Measurements from ENCODE around the gene NMRK2. TPM values are rescaled to one million over a fixed set of nuclear protein-coding genes. Genes with fewer than 3 reads are reported as not detected.

Gene NMRK2
- total RNA-seq, 1 donor from 2014 or later, result not detected

DNA sequence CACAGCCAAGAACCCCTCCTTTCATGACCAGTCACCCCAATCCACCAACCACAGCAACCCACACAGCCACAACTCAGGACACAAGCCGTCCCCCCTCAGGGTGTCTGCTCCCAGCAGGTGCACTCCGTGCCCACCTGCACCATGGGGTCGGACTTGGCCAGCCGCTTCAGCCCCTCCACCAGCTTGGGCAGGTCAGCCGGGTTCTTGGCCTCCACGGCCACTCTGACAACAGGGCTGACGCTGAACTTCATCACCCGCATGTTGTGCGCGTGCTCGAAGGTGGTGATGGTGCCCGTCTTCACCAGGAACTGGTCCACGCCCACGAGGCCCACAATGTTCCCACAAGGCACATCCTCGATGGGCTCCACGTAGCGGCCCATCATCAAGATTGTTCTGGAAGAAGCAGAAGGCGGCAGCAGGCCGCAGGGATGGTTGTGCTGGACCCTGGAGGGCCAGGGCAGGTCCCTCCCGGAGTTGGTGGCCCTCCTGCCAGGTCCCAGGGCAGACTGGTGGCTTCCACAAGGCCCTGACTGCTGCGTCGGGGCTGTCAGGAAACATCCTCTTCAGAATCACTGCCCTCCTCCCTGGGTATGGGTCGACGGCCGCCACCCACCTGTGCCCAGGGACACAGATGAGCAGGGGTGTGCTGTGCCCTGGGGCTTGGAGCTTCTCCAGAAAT lies 46.9 kb downstream of the NMRK2 start:
- TF ChIP-seq POLR2A (IDR thresholded peaks at IDR 0.05) (no peak), POLR2AphosphoS5 (IDR thresholded peaks at IDR 0.05; ENCODE audit: insufficient read depth in 1 of 2, low read depth in 1 of 2) (peak in 1 of 2 donors; percentile 40)
- TF ChIP-seq, protein P1, sequence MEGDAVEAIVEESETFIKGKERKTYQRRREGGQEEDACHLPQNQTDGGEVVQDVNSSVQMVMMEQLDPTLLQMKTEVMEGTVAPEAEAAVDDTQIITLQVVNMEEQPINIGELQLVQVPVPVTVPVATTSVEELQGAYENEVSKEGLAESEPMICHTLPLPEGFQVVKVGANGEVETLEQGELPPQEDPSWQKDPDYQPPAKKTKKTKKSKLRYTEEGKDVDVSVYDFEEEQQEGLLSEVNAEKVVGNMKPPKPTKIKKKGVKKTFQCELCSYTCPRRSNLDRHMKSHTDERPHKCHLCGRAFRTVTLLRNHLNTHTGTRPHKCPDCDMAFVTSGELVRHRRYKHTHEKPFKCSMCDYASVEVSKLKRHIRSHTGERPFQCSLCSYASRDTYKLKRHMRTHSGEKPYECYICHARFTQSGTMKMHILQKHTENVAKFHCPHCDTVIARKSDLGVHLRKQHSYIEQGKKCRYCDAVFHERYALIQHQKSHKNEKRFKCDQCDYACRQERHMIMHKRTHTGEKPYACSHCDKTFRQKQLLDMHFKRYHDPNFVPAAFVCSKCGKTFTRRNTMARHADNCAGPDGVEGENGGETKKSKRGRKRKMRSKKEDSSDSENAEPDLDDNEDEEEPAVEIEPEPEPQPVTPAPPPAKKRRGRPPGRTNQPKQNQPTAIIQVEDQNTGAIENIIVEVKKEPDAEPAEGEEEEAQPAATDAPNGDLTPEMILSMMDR (IDR thresholded peaks at IDR 0.05), result no peak
- Histone ChIP-seq H3K27ac (no peak overlapping the region), H3K27me3 (no peaks in the 10 kb centered on the region), H3K4me3 (no peak overlapping the region), H3K4me1 (peaks cover 20% of the 10 kb centered on the region), H3K9me3 (no peaks in the 10 kb centered on the region), H3K36me3 (peaks cover 3 to 90% of the 10 kb centered on the region in 2 donors)
- no peak for DNase-seq (ENCODE audit: extremely low spot score in 2 of 2)
- intact Hi-C loops (cut with DNase I), result loop anchor here (10.0 kb wide), 1 partner anchor 225 kb away; no protein-coding TSS in a partner anchor

DNA sequence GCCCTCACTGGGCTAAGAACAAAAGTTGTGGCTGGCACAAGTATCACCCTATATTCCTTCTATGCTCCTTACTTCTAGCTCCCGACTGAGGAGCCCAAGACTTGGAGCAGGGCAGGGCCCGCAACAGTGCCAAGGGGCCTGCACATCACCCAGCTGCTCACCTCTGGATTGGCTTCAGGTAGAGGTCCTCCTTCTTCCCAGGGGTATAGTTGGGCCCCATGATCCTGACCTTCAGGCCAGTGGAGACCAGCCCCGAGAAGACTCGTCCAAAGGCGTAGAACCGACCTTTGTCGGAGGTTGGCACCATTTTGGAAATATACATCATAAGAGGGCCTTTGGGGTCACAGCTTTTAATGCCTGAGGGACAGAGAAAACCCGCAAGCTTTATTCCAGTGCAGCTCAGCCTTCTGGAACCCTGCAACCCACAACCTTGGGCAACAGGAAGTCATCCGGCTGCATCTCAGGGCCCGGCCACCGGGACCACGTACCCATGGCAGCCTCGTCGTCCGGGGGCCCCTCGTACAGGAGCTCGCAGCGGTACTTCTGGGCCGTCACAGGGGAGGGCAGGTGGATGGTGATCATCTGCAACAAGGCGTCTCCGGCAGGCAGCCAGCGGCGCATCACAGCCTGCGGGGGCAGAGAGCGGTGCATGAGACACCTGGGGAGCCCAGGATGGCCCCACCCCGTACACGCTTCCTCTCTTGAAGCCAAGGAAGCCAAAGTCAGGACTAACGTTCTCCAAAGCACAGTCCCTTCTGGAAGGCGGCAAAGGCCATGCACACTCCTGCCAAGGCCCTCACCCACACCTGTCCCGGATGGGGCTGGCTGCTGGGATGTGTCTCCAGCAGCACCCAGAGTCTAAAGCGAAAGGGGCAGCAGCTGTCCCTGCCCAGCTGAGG lies 47.7 kb downstream of the NMRK2 start:
- intact Hi-C loops (cut with DNase I), result loop anchor here (10.0 kb wide), 1 partner anchor 224 kb away; no protein-coding TSS in a partner anchor
- Histone ChIP-seq H3K27ac (no peak overlapping the region), H3K9me3 (no peaks in the 10 kb centered on the region), H3K36me3 (peaks cover 3 to 88% of the 10 kb centered on the region in 2 donors), H3K27me3 (no peaks in the 10 kb centered on the region), H3K4me1 (peaks cover 21% of the 10 kb centered on the region), H3K4me3 (no peak overlapping the region)
- TF ChIP-seq POLR2A (IDR thresholded peaks at IDR 0.05), result no peak
- TF ChIP-seq POLR2AphosphoS5 (IDR thresholded peaks at IDR 0.05; ENCODE audit: insufficient read depth in 1 of 2, low read depth in 1 of 2), result no peak
- TF ChIP-seq, protein P1 (IDR thresholded peaks at IDR 0.05), result no peak
- peak in 1 of 2 donors; percentile 87 for DNase-seq (ENCODE audit: extremely low spot score in 2 of 2)

DNA sequence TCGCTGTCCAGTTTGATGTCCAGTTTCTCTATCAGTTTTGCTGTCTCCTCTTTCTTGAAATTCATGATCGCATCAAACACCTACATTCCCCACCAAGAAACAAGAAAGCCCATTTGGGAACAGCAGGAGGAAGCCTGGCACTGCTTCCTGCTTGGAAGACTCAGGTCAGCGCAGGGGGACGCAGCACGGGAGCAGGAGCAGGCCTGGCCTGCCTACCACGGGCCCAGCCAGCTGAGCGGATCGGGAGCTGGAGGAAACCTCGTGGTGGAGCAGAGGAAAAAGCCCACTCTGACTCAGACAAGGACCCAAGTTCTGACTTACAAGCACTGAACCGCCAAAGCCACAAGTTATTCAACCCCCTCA lies 48.5 kb downstream of the NMRK2 start:
- intact Hi-C loops (cut with DNase I), result loop anchor here (10.0 kb wide), 1 partner anchor 223 kb away; no protein-coding TSS in a partner anchor
- TF ChIP-seq, protein P1 (IDR thresholded peaks at IDR 0.05), result no peak
- TF ChIP-seq POLR2A (IDR thresholded peaks at IDR 0.05) (no peak), POLR2AphosphoS5 (IDR thresholded peaks at IDR 0.05; ENCODE audit: insufficient read depth in 1 of 2, low read depth in 1 of 2) (no peak)
- Histone ChIP-seq H3K36me3 (peaks cover 3 to 81% of the 10 kb centered on the region in 2 donors), H3K27ac (no peak overlapping the region), H3K4me1 (peaks cover 29% of the 10 kb centered on the region), H3K27me3 (no peaks in the 10 kb centered on the region), H3K4me3 (no peak overlapping the region), H3K9me3 (no peaks in the 10 kb centered on the region)
- no peak for DNase-seq (ENCODE audit: extremely low spot score in 2 of 2)

DNA sequence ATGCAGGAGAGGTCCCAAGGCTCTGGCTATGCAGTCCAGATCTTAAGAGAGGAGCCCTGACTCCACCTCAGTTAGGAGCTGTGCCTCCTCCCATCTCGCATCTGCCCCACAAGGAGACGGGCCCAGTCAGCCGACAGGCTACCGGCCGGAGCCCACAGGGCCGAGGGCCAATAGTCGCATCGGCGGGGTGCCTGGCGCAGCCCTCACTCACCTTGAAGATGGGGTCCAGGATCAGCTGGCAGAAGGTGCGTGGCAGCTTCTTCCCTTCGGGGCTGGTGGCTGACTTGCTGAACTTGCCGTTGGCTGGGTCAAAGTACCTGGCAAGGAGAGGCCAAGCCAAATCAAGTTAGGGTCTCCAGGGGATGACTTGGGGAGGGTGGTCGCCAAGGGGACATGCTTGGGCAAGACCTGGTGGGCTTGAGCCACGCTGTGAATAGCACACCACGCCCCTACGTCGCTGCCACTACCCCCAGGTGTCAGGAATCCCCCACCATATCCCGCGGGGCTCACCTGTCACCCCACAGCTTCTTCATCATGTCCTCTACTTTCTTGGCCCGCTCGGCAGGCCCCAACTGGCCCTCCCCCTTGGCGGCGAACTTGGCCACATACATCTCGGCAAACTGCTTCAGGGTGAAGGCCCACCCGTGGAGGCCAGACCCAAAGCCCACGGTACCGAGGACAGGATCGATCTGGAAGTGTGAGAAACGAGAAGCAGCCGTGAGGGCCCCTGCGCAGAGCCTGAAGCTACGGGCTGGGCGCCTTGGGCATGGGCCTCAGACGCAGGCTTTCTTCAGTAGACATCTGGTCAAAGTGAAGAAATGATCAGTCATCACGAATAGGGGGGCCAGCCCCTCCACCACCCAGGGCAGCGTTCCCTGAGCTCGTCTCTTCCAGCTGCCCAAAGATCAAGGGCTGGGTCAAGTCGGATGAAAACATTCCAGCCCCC lies 49.1 kb downstream of the NMRK2 start:
- Histone ChIP-seq H3K27ac (no peak overlapping the region), H3K36me3 (peaks cover 3 to 74% of the 10 kb centered on the region in 2 donors), H3K27me3 (no peaks in the 10 kb centered on the region), H3K4me3 (no peak overlapping the region), H3K9me3 (no peaks in the 10 kb centered on the region), H3K4me1 (peaks cover 35% of the 10 kb centered on the region)
- DNase-seq (ENCODE audit: extremely low spot score in 2 of 2), result no peak
- intact Hi-C loops (cut with DNase I), result loop anchor here (10.0 kb wide), 1 partner anchor 223 kb away; no protein-coding TSS in a partner anchor
- TF ChIP-seq, protein P1 (IDR thresholded peaks at IDR 0.05), result no peak
